Activated T-cell treated with anti-CD3 and anti-CD28 coated beads, Interleukin-2, amount 50 U/mL, for 24 hours (primary cell): Measurements from ENCODE around the gene CST9L.

Source experiments
- DNase-seq: peaks from one replicate; pipeline ENCODE4 v3.0.0-alpha.2; 2020
- H3K27ac Mint-ChIP-seq: 2 replicates; pipeline ENCODE4 v1.8.0; 2020; ENCODE audit warnings: mild to moderate bottlenecking, mixed read lengths
- H3K27me3 Mint-ChIP-seq: 2 replicates; pipeline ENCODE4 v1.8.0; 2020; ENCODE audit warnings: mixed read lengths
- H3K36me3 Mint-ChIP-seq: 2 replicates; pipeline ENCODE4 v1.8.0; 2020; ENCODE audit warnings: low read depth, mixed read lengths
- H3K4me1 Mint-ChIP-seq: 2 replicates; pipeline ENCODE4 v1.8.0; 2020; ENCODE audit warnings: low read depth, mixed read lengths
- H3K4me3 Mint-ChIP-seq: 2 replicates; pipeline ENCODE4 v1.8.0; 2020; ENCODE audit warnings: mild to moderate bottlenecking, moderate library complexity, mixed read lengths
- H3K9me3 Mint-ChIP-seq: 2 replicates; pipeline ENCODE4 v1.8.0; 2020; ENCODE audit warnings: mixed read lengths

CST9L gene

DNA sequence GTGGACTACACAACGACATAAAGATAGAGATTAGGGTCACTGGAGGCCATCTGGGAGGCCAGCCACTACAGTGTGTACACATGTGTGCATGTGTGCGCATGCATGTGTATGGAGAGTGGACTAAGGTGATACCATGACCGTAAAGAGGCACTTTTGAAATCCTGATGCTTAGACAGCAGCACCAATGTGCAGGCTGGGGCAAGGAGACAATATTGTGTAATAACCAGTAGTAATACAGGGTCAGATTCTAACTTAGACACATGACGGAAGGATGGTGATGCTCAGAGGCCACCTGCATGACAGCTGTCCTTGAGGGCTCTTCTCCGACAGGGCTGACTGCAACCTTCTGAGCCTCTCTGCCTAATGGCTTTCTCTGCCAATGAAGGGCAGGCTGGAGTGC, 25.5 kb downstream of the CST9L start:
- no peak for DNase-seq
- no peak overlapping the region for H3K27ac Mint-ChIP-seq
- H3K4me3 Mint-ChIP-seq, result no peak overlapping the region
- H3K27me3 Mint-ChIP-seq, result peaks cover 30% of the 10 kb centered on the region
- H3K9me3 Mint-ChIP-seq, result no peaks in the 10 kb centered on the region
- no peaks in the 10 kb centered on the region for H3K36me3 Mint-ChIP-seq
- no peaks in the 10 kb centered on the region for H3K4me1 Mint-ChIP-seq

DNA sequence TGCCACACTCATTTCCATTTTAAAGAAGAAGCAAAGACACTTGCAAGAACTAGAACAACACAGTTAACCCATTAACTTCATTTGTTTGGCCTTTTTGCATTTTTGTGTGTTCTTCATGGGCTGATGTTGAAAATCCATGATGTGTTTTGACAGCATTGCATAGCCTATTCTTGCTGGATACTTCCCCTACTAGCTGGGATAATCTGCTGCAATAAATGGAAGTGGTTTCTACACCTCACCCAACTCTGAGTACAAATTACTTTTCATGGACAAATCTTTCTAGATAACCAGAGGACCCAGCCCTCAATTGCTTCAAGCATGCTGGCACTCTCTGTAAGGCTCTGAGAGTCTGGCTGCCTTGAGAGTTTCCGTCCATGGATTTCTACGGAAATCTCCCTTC, 26.5 kb downstream of the CST9L start:
- DNase-seq, result no peak
- H3K4me1 Mint-ChIP-seq, result no peaks in the 10 kb centered on the region
- no peak overlapping the region for H3K4me3 Mint-ChIP-seq
- no peaks in the 10 kb centered on the region for H3K36me3 Mint-ChIP-seq
- H3K9me3 Mint-ChIP-seq, result no peaks in the 10 kb centered on the region
- H3K27me3 Mint-ChIP-seq, result peaks cover 30% of the 10 kb centered on the region
- no peak overlapping the region for H3K27ac Mint-ChIP-seq

DNA sequence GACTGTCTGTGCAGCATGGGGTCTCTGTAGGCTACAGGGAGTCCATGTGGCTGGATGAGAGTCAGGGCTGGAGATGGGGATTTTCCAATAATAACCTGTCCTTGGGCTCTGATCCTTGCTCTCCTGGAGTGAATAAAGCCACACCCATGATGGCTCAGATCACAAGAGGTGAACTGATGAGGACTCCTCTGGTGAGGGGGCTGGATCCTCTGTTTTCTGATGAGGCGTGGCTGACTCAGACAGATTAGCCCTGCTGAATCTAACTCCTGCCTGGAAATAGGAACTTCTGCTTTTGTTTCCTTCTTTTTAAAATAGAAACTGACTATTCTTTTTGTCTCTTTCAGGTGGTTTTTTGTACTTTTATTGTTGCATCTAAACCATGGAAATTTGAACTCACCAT, 27.0 kb downstream of the CST9L start:
- Mint-ChIP-seq H3K36me3 (no peaks in the 10 kb centered on the region), H3K27ac (no peak overlapping the region), H3K4me1 (no peaks in the 10 kb centered on the region), H3K27me3 (peaks cover 30% of the 10 kb centered on the region), H3K9me3 (no peaks in the 10 kb centered on the region), H3K4me3 (no peak overlapping the region)
- DNase-seq, result no peak

DNA sequence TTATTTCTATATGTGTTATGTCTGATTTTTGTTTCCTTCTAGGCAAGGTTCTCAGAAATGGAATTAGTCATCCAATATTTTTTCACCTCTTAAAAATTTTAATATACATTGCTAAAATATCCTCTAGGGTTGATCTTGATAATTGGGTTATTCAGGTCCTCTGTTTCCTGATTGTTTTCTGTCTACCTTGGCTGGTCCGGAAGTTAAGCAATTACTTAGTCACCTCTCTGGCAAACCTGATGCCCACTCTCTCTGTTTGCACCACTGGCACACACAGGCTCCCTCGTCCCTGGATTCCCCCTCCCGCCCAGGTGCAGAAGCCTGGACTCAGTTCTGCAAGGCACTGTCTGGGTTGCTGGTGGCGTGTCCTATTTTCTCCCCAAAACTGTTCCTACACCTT, 27.7 kb downstream of the CST9L start:
- peaks cover 32% of the 10 kb centered on the region for H3K27me3 Mint-ChIP-seq
- H3K27ac Mint-ChIP-seq, result no peak overlapping the region
- H3K4me1 Mint-ChIP-seq, result no peaks in the 10 kb centered on the region
- no peak for DNase-seq
- H3K9me3 Mint-ChIP-seq, result no peaks in the 10 kb centered on the region
- H3K4me3 Mint-ChIP-seq, result no peak overlapping the region
- no peaks in the 10 kb centered on the region for H3K36me3 Mint-ChIP-seq

DNA sequence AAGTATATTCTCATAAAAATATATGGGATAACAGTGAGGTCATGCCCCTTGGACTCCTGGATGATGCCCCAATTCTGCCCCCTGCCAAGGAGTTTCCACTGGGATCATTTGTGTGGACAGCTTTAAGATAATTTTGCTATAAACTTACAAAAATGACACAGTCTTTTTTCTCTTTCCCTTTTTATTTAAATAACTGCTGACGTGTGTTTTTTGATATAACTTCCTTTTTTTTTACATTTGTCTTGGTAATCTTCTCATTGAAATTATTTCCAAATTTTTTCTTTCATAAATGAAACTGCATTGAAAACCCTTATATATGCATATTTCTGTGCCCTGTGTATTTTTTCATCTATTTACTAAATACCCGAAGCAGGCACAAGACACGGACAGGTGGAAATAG, 31.3 kb downstream of the CST9L start:
- DNase-seq, result no peak
- Mint-ChIP-seq H3K4me1 (peaks cover 3% of the 10 kb centered on the region), H3K36me3 (no peaks in the 10 kb centered on the region), H3K4me3 (no peak overlapping the region), H3K27ac (no peak overlapping the region), H3K27me3 (peaks cover 24% of the 10 kb centered on the region), H3K9me3 (no peaks in the 10 kb centered on the region)

DNA sequence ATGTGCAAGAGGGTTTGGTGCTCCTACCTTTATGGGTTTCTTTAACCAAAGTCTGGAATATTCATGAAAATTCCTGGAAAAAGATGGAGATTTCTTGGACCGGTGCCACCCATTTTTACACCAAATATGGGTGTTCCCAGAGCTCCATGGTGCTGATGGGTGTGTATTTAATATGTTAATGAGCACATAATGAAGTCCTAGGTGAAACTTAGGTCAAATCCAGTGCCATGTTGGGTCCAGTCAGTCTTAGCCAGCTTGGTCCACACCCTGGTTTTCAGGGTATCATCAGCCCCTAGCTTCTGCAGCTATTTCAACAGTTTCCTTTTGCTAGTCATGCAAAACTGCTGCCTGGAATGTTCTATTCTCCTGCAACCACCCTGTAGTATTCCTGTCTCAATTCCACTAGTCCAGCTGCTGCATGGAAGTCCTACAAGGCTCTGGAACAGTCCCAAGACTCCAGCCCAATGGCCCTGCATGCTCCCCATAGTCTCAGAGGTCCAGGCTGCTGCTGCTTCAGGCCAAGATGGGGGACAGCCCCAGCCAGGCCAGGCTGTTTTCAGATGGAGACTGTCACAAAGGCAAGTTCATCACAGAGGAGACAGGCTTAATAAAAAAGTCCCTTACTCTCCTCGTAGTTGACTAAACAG, 31.8 kb downstream of the CST9L start:
- H3K27me3 Mint-ChIP-seq, result peaks cover 21% of the 10 kb centered on the region
- no peak overlapping the region for H3K4me3 Mint-ChIP-seq
- no peak for DNase-seq
- peaks cover 3% of the 10 kb centered on the region for H3K4me1 Mint-ChIP-seq
- H3K27ac Mint-ChIP-seq, result no peak overlapping the region
- H3K9me3 Mint-ChIP-seq, result no peaks in the 10 kb centered on the region
- H3K36me3 Mint-ChIP-seq, result no peaks in the 10 kb centered on the region

DNA sequence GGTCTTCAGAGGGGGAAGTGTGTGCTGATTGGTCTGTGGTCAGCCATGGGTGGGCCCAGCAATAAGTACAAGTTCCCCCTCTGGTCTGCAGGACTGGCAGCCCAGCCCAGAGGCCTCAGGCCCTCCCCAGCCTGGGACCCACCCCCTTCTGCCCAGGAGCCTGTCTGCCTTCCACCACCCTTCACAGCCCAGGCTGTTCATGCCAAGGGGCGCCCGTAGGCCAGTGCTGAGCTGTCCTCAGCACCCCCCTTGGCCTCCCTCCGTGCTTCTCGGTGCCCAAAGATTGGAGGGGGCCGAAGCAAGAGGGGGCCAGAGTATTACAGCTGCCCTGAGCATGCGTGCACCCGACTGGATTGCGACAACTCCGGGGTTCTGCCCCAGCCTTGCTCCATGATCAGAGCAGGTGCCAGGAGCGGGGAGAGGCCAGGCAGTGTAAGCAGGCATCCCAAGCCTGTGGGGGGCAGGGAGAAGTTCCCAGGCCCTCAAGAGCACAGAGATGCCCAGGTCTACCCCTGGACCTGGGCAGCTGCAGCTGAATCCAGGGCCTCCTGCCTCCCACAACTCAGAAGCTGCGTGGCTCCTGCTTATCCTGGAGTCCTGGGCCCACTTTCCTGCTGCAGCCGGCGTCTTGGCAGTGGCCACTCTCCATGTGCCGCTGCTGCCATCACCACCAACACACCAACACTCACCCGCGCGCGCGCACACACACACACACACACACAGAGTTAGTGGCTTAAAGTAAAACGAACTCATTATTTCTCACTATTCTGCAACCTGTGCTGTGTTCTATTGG, 33.3 kb downstream of the CST9L start:
- no peak overlapping the region for H3K27ac Mint-ChIP-seq
- DNase-seq, result no peak

DNA sequence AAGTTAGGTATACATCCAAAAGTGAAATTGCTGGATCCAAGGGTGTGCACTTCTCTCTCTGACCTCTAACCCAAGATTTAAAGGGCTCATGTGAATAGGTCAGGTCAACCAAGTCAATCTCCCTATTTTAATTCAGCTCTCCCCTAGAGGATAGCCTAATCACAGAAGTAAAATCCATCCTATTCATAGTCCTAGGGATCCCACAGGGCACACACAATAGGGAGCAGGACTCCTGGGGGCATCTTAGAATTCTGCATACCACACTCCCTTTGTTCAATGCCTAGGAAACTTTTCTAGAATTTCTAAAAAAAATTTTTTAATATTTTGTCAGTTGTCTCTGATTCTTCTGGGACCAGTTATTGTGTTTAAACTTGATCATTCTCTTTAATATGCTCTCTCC, 35.1 kb downstream of the CST9L start:
- Mint-ChIP-seq H3K4me1 (peaks cover 8% of the 10 kb centered on the region), H3K27ac (no peak overlapping the region), H3K9me3 (peaks cover 15% of the 10 kb centered on the region), H3K36me3 (no peaks in the 10 kb centered on the region), H3K27me3 (peaks cover 10% of the 10 kb centered on the region), H3K4me3 (no peak overlapping the region)
- no peak for DNase-seq

More for the DNA sequence above, 33.3 kb downstream of the CST9L start:
- H3K9me3 Mint-ChIP-seq, result peaks cover 4% of the 10 kb centered on the region
- no peaks in the 10 kb centered on the region for H3K36me3 Mint-ChIP-seq
- H3K27me3 Mint-ChIP-seq, result peaks cover 22% of the 10 kb centered on the region
- H3K4me3 Mint-ChIP-seq, result no peak overlapping the region
- H3K4me1 Mint-ChIP-seq, result peaks cover 6% of the 10 kb centered on the region

DNA sequence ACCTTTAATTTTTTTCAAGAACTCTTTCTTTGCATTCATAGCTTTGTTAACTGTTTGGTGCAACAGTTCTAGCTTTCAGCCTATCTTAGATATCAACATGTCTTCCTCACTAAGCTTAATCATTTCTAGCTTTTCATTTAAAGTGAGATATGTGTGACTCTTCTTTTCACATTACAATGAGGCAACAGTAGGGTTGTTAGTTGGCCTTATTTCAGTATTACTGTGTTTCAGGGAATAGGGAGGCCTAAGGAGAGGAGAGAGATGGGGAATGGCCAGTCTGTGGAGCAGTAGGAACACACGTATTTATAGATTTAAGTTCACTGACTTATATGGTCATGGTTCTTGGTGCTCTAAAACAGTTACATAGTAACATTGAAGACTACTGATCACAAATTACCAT, 35.8 kb downstream of the CST9L start:
- Mint-ChIP-seq H3K36me3 (no peaks in the 10 kb centered on the region), H3K4me1 (peaks cover 8% of the 10 kb centered on the region), H3K9me3 (peaks cover 16% of the 10 kb centered on the region), H3K27ac (no peak overlapping the region), H3K27me3 (peaks cover 10% of the 10 kb centered on the region), H3K4me3 (no peak overlapping the region)
- no peak for DNase-seq

DNA sequence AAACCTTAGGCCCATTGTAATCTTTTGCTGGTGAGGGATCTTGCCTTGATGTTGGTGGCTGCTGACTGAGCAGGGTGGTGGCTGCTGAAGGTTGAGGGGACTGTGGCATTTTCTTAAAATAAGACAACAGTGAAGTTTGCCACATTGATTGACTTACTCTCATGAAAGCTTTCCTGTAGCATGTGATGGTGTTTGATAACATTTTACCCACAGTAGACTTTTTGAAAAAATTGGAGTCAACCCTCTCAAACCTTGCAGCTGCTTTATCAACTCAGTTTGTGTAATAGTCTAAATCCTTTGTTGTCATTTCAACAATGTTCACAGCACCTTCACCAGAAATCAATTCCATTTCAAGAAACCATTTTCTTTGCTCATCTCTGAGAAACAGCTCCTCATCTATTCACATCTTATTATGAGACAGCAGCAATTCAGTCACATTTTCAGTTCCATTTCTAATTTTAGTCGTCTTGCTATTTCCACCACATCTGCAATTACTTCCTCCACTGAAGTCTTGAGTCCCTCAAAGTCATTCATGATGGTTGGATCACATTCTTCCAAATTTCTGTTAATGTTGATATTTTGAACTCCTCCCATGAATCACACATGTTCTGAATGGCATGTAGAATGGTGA, 37.2 kb downstream of the CST9L start:
- Mint-ChIP-seq H3K27me3 (peaks cover 11% of the 10 kb centered on the region), H3K4me1 (peaks cover 8% of the 10 kb centered on the region), H3K9me3 (peaks cover 19% of the 10 kb centered on the region), H3K4me3 (no peak overlapping the region), H3K27ac (no peak overlapping the region), H3K36me3 (no peaks in the 10 kb centered on the region)
- DNase-seq, result no peak

DNA sequence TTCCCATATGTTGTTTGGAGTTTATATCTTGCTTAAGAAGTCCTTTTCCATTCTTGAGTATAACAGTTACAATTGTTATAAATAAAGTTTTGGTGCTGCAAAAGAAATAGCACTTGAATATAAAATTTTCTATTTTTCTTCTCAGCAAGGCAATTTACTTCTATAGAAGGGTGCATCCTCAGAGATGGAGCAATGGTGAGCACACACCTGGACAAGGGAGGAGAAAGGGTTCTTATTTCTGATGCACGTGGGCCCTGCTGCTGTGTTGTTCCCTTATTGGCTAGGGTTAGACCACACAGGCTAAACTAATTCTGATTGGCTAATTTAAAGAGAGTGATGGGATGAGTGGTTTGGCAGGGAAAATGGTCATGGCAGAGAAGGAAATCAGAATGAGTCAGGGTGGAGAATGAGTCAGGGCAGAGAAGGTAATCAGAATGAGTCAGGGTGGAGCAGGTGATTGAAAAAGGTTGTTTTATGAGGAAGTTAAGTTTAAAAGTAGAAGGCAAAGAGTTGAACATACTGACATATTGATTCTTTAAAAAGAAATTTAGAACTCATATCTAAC, 39.3 kb downstream of the CST9L start:
- Mint-ChIP-seq H3K27ac (no peak overlapping the region), H3K36me3 (no peaks in the 10 kb centered on the region), H3K9me3 (peaks cover 19% of the 10 kb centered on the region), H3K4me3 (no peak overlapping the region), H3K4me1 (peaks cover 8% of the 10 kb centered on the region), H3K27me3 (peaks cover 14% of the 10 kb centered on the region)
- no peak for DNase-seq

DNA sequence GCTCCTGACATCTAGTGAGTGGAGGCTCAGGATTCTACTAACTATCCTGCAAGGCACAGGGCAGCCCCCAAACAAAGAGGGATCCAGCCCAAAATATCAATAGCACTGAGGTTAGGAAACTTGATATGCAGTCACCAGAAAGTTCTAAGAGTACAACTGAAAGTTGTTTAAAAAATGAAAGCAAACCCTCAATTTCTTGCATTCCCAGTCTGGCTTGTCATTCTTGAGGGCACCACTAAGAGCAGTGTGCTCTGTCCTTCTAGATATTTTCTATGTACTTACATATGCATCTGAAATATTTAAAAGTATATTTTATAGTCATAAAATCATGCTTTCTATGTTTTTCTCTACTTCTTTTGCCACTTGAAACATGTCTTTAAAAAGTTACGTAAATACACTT, 41.4 kb downstream of the CST9L start:
- DNase-seq, result no peak
- Mint-ChIP-seq H3K4me3 (no peak overlapping the region), H3K9me3 (peaks cover 19% of the 10 kb centered on the region), H3K27ac (no peak overlapping the region), H3K27me3 (peaks cover 13% of the 10 kb centered on the region), H3K4me1 (peaks cover 6% of the 10 kb centered on the region), H3K36me3 (no peaks in the 10 kb centered on the region)

DNA sequence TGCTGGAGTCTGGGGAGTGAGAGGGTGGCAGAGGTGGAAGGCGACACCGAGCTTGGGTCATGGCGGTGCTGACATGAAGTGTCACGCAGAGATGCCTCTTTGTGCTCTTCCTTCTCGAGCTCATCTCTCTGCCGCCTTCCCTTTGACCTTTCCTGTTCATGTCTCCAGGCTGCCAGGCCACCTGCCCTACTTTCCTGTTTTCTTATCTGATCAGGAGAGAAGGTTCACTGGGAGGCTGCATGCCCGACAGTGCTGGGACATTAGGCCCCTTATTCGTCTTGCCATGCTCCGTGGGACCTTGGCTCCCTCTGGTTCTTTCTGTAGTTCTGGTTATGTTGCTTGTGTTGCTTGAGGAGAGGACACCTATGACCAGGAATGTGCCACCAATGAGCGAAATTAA, 44.1 kb downstream of the CST9L start:
- H3K36me3 Mint-ChIP-seq, result no peaks in the 10 kb centered on the region

DNA sequence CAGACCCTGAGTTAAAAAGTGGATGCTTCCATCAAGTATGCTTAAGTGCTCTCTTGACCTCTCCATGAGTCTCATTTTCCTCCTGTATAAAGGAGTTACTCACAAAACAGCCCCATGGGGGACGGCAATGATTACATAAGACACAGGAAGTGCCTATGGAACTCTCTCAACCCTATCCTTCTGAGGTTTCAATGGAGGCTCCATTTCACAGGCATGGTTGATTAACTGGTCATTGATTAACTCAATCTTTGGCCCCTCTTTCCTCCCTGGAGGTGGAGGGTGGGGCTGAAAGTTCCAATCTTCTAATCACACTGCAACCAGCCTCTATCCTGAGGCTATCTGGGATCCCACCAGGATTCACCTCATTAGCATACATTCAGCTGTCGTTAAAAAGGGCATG, 48.1 kb downstream of the CST9L start:
- DNase-seq, result no peak
- no peaks in the 10 kb centered on the region for H3K9me3 Mint-ChIP-seq
- H3K4me1 Mint-ChIP-seq, result no peaks in the 10 kb centered on the region
- H3K4me3 Mint-ChIP-seq, result no peak overlapping the region
- no peaks in the 10 kb centered on the region for H3K36me3 Mint-ChIP-seq
- no peak overlapping the region for H3K27ac Mint-ChIP-seq
- peaks cover 6% of the 10 kb centered on the region for H3K27me3 Mint-ChIP-seq

More for the DNA sequence above, 44.1 kb downstream of the CST9L start:
- DNase-seq, result no peak
- no peak overlapping the region for H3K27ac Mint-ChIP-seq
- H3K4me3 Mint-ChIP-seq, result no peak overlapping the region
- H3K4me1 Mint-ChIP-seq, result peaks cover 2% of the 10 kb centered on the region
- H3K27me3 Mint-ChIP-seq, result peaks cover 9% of the 10 kb centered on the region
- peaks cover 12% of the 10 kb centered on the region for H3K9me3 Mint-ChIP-seq

DNA sequence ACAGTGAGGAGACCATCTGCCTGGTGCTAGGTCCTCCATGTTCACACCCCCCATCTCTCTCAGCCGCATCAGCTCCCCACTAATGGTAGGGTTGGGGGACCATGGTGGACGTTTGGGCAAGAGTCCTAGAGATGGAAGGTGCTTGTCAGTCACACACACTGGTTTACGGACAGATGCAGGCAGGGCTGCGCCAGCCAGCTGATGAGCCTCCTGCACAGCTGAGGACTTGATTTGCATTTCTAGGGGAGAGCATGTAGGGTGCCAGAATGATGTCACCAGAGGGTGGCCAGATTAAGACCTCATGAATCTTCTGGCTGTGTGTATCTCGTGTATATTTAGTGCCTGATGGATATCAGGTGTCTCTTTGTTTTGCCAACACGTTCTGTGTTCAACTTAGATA, 48.7 kb downstream of the CST9L start:
- Mint-ChIP-seq H3K9me3 (no peaks in the 10 kb centered on the region), H3K4me1 (no peaks in the 10 kb centered on the region), H3K4me3 (no peak overlapping the region), H3K36me3 (no peaks in the 10 kb centered on the region), H3K27me3 (peaks cover 6% of the 10 kb centered on the region), H3K27ac (no peak overlapping the region)
- no peak for DNase-seq
